HG02970 (cell line): ENCODE results near the gene GPATCH8.
"Not testable (repeated sequence)": the region's sequence is repeated elsewhere in the genome, so short reads cannot be mapped to it uniquely, and the experiment has no call there.

Experiments
- ATAC-seq: cut with Tn5 transposase; IDR thresholded peaks from one replicate; pipeline ENCODE4 v1.9.1; 2021; ENCODE audit warnings: mild to moderate bottlenecking, moderate library complexity, moderate number of reproducible peaks; ENCODE audit not compliant: unreplicated experiment, low FRiP score

GPATCH8 gene

DNA sequence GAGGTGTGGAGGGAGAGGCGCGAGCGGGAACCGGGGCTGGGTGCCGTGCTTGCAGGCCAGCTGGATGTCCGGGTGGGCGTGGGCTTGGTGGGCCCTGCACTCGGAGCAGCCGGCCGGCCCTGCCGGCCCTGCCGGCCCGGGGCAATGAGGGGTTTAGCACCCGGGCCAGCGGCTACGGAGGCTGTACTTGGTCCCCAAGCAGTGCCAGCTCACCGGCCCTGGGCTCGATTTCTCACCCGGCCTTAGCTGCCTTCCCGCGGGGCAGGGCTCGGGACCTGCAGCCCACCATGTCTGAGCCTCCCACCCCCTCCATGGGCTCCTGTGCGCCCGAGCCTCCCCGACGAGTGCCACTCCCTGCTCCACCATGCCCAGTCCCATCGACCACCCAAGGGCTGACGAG, 24.7 kb upstream of the GPATCH8 start:
- ATAC-seq, result no peak

DNA sequence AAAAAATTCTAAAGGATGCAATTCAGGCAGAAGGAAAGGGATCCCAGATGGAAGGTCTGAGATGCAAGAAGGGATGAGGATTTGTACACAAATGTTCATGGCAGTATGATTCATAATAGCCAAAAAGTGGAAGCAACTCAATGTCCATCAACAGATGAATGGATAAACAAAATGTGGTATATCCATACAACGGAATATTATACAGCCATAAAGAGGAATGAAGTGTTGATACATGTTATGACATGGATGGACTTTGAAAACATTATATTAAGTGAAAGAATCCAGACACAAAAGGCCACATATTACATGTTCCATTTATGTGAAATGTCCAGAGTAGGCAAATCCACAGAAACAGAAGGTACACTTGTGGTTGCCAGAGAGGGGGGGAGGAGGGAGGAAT, 23.9 kb upstream of the GPATCH8 start:
- no peak for ATAC-seq

DNA sequence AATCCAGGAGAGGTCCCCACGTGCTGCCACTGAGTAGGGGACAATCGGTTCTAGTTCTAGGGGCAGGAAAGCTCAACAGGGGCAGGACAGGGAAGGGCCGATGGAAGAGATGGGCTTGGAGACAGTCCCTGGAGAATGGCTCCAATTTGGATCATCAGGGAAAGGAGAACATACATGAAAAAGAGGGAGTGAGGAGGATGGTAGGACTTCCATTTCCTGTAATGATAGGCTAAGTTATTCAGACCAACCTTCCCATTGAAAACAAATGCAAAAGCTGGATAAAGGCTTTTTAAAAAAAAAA, 20.4 kb upstream of the GPATCH8 start:
- ATAC-seq, result no peak

DNA sequence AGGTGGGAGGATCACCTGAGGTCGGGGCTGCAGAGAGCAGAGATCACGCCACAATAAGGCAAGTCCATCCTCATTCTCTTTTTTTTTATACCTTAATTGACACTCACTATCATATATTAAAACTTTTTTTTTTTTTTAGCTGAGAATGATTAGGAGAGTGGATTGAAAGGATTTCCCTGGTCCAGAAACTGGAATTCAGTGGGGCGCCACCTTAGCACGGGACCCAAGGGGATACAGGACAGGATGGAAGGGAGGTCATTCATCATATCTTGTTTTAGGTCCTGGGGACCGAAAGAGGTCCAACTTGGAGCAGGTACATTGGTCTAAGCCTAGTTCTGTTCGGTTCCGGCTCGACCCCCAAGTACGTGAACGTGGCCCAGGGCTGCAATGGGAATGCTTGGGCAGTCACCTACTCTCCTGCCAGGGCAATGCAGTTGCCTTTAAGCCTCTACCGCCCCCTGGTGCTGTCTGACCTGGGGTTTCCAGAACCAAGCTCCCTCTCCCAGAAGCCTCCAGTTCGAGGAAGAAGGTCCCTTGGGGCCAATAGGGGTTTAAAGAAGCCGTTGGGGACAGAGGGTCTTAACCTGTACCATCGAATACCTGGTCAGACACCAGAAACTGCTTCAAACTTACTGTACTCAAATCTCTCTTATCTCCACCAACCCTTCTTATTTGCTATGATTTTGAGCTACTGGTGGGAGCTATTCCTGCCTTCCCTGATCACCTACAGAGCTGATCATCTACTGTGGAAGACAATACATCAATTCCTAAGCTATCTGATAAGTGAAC, 19.9 kb upstream of the GPATCH8 start:
- ATAC-seq, result no peak

DNA sequence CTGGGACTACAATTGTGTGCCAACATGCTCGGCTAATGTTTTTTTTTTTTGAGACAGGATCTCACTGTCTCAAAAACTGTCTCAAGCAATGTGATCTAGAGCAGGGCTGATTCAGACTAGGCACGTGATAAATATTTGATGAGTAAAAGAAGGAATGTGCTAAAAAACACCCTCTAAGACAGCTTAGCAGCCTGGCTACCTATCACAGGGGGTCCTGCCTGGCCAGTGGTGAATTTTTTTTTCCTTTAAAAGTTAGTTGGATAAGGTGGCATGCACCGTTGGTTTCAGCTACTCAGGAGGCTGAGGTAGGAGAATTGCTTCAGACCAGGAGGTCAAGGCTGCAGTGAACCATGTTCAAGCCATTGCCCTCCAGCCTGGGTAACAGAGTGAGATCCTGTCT, 14.8 kb upstream of the GPATCH8 start:
- ATAC-seq, result no peak

DNA sequence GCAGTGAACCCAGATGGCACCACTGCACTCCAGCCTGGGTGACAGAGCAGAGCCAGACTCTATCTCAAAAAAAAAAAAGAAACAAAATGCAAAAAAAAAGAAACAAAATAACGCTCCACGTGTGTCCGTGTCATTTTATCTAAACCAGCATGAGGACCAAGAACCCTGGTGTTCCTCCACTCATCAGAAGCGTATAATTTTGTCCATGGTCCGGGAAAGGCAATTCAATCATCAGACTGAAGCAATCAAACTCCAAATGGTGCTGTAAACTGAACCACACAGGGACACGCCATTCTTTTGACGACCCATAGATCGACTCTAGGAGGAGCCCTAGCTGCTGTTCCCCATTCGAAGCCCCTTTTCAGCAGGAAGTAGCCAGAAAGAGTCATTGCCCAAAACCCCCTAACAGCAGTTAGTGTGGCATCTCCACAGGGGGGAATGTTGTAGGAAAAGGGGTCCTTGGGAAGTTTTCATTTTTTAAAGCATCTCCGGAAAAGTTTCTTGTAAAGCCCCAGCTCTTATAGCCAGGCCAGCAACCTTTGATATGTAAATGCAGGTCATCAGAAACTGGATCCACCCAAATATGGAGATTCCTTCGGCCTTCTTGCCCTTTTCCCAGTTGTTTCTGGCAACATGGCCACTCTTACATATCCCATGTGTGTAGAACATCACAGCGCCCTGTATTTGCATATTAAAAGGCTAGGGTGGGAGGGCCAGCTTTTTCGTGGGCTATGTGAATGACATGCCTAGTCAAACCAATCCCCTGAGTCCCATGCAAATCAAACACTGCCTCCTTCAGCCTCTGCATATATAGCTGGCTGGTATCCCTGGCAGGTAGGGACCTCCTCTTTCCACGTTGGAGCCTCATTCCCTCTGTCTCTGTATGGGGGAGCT, 8.3 kb upstream of the GPATCH8 start:
- ATAC-seq, result not testable (repeated sequence)

DNA sequence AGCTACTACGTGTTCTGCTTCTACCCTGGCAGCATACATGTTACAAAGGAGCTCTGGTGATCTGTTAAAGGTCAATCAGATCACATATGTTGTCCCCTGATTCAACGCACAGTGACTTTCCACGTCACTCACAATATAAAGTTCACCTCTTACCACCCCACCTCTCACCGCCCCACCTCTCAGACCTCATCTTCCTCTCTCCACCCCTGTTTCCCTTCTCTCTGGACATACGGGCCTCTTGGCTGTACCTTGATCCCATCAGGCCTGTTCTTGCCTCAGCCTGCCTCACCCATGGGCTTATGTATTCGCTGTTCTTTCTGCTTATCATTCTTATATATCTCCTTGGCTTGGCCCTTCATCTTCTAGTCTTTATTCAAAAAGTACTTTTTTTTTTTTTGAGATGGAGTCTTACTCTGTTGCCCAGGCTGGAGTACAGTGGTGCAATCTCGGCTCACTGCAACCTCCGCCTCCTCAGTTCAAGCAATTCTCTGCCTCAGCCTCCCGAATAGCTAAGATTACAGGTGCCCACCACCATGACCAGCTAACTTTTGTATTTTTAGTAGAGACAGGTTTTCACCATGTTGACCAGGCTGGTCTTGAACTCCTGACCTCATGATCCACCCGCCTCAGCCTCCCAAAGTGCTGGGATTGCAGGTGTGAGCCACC, 3.9 kb upstream of the GPATCH8 start:
- ATAC-seq, result not testable (repeated sequence)

DNA sequence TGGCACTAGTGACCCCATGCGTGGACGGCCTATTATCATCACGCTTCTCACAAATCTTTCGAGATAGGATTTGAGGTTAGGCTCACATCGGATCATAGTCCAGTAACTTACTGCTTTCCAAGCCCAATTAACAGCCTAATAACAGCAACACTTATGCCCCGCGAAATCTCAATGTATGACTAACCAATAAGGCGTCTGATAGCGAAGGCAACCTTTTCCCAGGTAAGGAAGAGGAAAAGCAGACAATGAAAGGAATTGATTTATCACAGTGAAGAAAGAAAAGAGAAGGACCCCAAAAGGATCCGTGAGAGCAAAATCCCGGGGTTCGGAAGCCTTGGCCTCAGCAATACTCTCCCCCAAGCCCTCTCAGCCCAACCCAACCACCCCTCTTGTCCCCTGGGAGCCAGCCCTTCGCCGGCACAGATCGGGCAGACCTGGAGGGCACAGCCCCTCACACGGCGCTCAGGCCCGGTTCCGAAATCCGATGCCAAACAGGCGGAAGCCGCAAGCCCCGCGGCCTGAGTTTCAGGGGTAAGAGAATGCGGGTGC, 534 bp downstream of the GPATCH8 start:
- peak; percentile 13 for ATAC-seq

DNA sequence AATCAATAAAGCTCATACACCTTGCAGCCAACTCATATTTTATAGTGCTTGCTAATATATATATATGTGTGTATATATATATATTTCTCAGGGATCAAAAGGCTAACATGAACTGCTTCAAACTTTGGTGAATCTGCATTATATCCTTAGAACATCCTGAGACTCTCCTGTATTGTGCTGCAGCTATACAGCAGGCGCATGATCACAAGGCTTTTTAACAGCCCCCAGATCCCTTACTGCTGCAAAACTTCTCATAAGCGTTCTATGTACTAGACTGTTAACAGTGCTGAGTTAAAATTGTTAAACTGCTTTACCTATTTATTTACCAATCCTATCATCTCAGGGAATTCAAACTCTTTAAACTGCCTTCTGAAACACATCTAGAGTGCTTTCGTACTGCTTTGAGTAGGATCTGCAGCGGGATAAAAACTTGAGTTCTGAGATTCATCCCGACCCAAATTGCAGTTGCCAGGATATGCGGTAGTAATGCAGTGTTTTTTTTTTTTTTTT, 1.3 kb downstream of the GPATCH8 start:
- no peak for ATAC-seq

DNA sequence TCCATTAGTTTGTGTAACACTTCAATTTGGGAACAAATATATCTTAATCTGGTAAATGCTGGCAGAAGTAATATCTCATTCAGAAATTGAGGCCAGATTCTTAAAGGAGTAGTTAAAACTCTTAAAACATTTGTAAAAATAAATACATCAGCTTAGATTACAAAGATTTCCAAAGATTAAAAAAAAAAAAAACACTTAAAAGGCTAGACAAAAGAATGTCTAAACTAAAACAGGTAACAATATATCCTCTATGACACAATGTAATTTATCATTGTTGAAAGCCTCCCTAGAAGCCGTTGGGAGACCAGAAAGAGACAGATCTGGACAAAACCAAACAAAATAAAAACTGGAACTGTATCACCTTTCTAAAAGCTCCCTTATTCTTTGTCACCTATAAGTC, 3.5 kb downstream of the GPATCH8 start:
- ATAC-seq, result no peak

DNA sequence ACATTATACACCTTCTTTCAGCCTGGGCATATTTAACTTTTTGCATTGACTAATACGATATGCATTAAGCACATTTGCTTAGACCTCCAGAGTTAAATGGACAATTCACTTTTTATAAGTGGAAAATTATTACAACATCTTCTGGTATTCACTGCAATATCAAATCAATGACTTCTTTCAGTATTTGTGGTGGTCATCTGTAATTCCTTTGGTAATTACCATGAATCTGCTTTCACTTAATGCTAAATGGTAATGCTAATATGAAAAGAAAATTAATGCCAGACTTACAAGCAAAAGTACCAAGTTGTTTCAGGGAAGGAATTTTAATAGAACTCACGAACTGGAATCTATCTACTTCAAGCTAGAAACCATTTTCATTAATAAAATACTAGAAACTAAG, 6.4 kb downstream of the GPATCH8 start:
- no peak for ATAC-seq

DNA sequence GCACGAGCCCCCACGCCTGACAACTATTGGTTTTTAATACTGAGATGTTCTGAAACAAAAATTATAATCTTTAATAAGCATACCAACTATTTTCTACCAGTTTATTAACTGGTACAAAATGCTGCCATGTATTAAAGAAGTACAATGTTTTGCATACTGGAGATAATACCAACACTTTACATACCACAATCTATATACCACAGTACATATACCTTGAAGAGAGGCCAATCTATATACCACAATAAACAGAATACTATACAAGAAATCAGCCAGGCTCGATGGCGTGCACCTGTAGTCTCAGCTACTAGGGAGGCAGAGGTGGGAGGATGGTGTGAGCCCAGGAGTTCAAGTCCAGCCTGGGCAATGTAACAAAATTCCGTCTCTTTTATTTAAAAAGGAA, 9.9 kb downstream of the GPATCH8 start:
- no peak for ATAC-seq

DNA sequence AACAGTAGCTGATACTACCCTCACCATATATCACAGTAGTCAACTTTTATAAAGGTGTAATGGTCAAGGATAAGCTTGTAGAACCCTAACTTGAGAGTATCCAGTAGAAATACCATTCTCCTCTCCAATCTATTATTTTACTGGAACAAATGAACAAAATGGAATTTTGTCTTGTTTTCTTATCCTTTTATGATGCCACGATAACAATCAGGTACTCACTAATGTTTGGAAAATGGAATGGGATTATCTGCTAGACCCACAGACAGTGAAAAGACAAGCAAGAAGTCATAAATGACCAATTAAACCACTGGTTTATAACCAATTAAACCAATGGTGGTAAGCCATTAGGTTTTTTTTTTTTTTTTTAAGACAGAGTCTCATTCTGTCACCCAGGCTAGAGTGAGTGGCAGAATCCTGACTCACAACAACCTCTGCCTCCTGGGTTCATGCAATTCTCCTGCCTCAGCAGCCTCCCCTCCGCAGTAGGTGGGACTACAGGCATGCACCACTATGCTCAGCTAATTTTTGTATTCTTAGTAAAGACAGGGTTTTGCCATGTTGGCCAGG, 10.4 kb downstream of the GPATCH8 start:
- ATAC-seq, result no peak

DNA sequence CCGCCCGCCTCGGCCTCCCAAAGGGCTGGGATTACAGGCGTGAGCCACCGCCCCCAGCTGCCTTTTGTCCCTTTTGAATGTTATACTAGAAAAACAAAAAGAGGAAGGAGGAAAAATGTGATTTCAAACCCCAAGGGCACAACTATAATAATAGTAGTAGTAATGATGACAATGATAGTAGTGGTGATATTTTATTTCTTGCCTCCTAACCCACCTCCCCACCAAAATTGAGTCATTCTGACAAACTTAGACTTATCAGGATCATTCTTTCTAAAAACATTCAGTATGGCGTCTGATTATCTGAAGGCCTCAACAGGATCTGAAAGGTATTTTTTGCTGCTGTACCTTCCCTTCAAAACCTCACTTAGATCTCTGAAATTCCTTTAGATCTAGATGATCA, 13.6 kb downstream of the GPATCH8 start:
- ATAC-seq, result no peak

DNA sequence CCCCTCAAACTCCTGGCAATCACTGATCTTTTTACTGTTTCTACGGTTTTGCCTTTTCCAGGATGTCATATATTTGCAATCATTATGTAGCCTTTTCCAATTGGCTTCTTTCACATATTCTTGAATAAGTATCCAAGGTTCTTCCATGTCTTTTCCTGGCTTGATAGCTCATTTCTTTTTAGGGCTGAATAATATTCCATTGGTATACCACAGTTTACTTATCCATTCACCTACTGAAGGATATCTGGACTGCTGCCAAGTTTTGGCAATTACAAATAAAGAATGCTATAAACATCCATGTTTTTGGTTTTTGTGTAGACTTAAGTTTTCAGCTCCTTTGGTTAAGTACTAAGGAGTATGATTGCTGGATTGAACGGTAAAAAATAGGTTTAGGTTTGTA, 16.0 kb downstream of the GPATCH8 start:
- ATAC-seq, result no peak

DNA sequence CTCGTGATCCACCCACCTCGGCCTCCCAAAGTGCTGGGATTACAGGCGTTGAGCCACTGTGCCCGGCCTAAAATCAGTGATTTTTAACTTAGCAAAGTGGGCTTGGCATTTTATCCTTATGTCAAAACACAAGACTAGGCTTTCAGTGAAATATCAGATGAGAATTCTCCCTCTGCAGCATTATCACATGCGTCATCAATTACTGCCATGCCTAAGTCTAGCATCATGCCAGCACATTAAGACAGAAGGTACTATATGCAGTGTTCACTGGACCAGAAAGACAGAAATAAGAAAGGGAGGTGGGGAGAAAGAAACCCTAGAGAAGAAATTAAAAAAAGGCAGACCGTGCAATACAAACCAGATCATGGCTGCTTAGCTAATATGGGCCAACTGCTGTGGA, 29.8 kb downstream of the GPATCH8 start:
- ATAC-seq, result no peak

DNA sequence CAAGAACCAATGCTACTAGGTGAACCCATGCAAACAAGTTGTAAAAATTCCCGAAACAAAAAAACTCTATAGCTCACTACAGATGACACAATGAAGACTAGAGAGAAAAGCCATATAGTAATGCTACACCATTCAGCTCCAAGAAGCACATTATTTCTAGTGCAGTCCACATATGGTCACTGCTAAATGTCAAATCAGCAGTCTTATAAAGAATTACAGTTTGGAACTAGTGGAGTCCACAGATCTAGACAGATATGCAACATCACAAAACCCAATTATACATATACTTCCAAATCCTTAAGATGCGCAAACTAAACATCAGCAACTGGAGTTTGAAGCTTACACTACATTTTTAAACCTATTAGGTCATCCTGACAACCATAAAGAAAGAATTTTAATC, 33.5 kb downstream of the GPATCH8 start:
- no peak for ATAC-seq

DNA sequence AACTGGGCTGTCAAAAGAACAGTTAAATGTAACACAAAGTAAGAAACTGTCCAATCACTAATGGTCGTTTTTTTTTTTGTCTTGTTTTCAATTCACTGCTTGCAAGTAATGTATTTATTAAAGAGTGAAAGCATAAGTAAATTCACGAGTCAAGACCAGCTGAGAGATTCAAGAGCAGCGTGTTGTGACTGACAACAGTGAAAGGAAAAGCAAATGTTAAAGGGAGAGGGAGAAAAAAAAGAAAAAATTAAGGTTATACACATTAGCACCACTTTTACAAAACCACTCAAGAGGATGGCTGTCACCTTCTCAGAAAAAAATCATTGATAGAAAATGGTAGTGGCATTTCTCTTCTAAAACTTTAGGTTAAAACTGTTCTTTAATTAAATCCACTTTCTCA, 36.1 kb downstream of the GPATCH8 start:
- no peak for ATAC-seq

DNA sequence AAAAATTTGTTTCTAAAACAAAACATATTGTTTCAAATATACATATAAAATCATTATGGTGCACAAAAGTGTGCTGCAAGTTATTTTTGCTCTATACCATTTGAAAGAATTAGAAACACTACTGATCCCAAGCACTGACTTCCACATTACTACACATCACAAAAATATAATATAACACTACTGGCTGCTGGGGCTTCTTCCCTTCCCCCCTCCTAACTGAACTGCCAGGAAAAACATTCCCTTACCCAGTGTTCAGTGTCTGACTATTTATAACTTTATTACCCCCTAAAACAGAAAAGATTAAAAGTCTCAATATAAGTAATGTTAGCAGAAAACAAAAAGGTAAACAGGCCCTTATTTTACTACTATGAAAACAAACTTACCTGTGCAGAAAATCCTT, 36.9 kb downstream of the GPATCH8 start:
- ATAC-seq, result no peak

DNA sequence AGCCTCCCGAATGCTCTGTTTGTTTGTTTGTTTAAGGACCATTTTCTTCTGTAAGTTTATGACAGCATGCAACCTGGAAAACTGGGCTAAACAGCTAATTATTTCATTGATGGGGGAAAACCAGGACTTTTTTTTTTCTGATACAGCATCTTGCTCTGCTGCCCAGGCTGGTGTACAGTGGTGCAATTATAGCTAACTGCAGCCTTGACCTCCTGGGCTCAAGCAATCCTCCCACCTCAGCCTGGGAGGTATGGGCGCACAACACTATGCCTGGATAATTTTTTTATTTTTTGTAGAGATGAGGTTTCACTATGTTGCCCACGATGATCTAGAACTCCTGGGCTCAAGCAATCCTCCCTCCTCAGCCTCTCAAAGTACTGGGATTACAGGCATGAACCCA, 37.3 kb downstream of the GPATCH8 start:
- ATAC-seq, result no peak

DNA sequence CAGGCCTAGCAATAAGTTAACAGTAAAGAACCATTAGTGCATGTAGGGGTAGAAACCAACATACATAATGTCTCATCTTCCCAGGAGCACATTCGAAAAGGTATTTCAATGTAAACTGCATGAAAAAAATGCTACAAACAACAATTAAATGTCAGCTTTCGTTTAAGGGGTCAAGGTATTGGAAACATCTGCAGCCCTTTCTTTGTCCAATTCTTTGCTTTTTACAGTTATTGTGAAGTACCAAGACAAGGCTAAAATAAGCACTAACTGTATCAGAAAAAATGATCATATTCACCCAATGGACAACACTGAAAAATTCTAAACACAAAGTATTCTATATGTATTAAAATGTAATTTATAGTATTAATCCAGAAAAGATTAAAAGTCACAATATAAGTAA, 37.9 kb downstream of the GPATCH8 start:
- no peak for ATAC-seq
